ENCODE measurements around the gene MYRF.
A peak's percentile ranks its signal among the peaks of the same experiment; 100 is the strongest.

Gene MYRF

DNA sequence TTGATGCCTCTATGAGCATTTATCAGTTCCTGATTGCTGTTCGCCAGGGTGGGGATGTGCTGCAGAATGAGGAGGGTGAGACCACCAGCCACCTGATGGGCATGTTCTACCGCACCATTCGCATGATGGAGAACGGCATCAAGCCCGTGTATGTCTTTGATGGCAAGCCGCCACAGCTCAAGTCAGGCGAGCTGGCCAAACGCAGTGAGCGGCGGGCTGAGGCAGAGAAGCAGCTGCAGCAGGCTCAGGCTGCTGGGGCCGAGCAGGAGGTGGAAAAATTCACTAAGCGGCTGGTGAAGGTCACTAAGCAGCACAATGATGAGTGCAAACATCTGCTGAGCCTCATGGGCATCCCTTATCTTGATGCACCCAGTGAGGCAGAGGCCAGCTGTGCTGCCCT lies 43.0 kb downstream of the MYRF start:
- DNase-seq (ENCODE audit: low read depth), result no peak

DNA sequence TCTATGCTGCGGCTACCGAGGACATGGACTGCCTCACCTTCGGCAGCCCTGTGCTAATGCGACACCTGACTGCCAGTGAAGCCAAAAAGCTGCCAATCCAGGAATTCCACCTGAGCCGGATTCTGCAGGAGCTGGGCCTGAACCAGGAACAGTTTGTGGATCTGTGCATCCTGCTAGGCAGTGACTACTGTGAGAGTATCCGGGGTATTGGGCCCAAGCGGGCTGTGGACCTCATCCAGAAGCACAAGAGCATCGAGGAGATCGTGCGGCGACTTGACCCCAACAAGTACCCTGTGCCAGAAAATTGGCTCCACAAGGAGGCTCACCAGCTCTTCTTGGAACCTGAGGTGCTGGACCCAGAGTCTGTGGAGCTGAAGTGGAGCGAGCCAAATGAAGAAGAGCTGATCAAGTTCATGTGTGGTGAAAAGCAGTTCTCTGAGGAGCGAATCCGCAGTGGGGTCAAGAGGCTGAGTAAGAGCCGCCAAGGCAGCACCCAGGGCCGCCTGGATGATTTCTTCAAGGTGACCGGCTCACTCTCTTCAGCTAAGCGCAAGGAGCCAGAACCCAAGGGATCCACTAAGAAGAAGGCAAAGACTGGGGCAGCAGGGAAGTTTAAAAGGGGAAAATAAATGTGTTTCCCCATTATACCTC lies 43.6 kb downstream of the MYRF start:
- no peak for DNase-seq (ENCODE audit: low read depth)

DNA sequence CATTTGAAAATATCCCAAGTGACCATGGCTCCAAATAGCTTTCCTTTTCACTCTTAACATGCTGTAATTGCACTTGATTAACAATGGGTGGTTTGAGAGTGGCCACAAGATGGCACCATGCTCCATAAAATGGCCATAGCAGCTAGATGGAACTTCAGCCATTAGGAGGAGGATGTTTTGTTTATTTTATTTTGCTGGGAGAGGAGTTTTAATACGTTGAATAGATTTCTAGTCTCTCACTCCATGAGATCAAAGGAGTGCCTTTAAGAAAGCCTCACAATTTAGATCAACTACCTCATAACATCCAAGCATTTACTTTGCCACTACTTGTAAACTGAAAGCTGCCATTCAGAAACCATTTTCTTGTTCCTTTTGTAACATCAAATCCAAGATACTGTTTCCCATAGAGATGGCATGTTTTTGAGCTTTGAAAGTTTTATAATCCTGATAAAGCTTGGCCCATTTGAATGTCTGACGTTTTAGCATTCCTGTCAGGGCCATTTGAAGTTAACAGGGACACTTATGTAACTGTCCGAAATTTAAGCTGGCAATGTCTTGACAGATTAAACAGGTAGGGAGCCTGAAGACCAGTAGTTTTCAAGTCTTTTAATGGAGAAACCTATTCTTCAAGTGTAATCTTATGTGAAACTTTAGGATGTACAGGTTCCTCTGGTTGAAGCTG lies 45.0 kb downstream of the MYRF start:
- peak; percentile 47 for DNase-seq (ENCODE audit: low read depth)

DNA sequence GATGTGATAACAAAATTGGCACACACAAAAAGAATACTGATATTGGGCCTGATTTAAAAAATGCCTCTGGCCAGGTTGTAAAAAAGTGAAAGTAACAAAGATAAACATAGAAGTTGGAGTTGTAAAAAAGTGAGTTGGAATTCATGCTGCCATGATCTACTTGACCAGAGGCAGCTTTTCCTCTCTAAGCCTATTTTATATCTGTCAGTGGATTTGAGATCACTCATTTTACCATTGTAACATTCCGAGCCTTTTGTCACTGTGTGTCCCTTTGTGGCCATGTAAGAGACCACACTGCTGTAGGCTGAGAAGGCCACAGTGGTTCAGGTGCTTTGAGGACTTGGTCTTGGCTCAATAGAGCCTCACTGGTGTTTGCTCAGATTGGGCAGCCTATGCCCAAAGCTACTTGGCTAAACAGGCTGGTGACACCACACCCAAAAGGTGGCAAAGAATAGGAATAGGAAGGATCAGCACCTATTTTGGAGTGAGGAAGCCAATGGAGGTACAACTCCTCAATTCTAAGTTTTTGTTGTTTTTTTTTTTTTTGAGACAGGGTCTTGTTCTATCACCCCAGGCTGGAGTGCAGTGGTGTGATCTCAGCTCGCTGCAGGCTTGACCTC lies 47.3 kb downstream of the MYRF start:
- no peak for DNase-seq (ENCODE audit: low read depth)

DNA sequence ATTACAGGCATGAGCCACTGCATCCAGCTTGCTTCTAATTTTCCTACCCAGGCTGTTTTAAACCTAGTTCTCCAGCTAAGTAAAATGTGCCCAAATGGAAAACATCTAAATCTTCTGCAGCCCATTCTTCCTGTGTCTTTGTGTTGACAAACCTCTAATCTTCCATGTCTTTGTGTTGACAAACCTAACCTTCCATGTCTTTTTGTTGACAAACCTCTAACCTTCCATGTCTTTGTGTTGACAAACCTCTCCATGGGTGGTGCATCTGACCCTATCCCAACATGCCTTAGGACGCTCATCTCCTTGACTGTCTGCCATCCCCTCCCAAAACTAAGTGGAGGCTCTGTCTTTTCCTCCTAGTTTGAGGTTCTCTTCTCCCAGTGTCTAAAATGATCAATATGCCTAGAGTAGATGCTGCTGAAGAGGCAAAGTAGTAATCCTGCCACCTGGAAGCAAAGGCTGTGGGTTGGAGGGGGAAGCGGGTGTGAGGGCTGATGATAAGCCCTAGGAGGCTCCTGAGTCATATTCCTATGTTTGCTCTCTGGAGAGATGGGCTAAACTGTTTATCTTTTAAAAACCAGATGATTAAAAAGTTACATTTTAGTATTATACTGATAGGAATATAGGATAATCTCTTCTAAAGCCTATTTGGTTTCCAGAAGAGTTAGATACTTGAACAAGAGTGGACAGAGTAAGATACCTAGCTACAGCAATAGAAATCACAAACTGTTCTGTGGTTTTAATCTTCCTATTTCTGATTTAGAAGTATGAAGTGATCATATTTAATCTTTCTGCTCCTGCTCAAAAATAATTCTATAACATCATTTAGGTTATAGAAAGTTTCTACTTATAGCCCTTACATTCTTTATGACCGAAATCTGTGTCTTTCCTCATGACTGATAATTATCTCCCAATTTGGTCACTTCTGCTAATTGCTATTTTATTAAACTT lies 48.2 kb downstream of the MYRF start:
- DNase-seq (ENCODE audit: low read depth), result no peak

DNA sequence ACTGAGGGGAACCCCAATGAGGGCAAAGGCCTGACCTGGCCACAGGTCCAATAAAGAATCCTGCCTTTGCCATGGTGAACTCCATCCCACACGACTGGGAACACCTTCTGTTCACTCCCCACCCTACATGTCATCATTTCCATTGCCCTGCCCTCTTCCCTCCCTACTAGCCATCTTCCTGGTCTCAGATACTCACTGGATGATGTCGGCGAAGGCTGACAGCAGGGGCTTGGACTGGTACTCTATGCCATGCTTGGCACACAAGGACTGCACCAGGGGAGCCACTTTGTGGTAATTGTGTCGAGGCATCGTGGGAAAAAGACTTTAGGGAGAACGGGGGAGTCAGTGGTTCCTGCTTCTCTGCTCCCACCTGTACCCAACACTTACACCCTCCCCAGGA lies 50.2 kb downstream of the MYRF start:
- DNase-seq (ENCODE audit: low read depth), result no peak

DNA sequence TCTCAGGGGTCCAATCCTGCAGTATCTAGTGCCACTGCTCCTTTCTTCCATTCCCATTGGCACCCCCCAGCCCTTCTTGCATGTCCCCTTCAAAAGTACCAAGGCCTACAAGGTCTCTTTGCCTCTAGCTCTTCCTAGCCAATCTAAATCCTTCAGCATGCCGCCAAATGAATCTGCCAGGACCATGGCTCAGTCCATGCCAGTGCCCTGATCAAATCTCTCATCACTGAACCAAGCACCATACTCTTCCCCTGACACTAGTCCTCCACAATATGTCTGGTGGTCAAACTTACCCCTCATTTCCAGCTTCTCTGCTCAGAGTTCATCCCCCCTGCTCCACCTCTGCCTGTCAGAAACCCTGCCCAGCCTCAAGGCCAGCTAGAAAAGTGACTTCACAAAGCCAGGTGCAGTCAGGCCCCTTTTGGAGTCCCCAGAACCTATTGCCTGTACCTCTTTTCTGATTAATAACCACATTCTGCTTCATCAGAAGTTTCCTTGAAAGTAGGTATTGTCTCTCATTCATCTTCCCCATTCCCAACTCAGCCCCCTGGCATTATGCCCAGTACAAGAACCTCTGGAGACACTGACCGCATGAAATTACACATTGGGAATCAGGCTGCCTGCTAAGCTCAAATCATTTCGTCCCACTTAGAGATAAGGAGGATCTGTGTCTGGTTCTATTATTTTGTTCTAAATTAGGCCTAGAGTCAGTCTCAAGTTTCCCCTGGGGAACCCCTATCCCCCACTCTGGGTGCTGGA lies 51.6 kb downstream of the MYRF start:
- no peak for DNase-seq (ENCODE audit: low read depth)

DNA sequence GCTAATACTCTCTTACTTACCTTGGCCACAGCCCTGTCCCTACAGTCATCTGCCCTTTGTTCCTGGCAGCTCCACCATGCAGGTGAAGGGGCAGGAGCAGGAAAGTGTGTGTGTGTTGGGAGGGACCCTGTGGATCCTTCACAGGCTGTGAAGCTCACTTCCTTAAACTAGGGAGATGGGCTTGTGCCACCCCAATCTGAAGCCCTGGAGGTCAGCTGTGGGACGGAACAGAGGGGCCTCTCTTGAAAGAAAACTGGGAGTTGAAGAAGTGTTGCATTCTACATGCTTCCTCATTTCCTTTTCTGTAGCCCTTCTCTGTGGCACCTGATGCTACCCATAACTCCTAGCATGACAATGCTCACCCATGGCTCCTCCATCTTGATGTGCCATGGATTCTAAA lies 52.7 kb downstream of the MYRF start:
- DNase-seq (ENCODE audit: low read depth), result no peak

DNA sequence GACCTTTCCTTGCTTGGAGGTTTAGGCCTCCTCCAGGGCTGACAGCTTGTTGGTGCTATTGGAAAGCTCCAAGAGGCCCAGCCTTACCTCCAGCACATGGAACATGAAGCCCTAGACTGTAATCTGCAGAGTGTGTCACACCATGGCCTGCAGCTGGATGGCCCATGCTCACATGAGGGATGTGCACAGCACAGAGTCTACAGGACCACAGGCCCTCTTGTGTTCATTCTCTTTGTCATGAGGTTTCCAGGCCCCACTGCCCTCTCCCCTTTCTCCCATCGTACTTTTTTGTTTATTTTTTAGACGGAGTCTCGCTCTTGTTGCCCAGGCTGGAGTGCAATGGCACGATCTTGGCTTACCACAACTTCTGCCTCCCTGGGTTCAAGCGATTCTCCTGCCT lies 54.3 kb downstream of the MYRF start:
- no peak for DNase-seq (ENCODE audit: low read depth)

DNA sequence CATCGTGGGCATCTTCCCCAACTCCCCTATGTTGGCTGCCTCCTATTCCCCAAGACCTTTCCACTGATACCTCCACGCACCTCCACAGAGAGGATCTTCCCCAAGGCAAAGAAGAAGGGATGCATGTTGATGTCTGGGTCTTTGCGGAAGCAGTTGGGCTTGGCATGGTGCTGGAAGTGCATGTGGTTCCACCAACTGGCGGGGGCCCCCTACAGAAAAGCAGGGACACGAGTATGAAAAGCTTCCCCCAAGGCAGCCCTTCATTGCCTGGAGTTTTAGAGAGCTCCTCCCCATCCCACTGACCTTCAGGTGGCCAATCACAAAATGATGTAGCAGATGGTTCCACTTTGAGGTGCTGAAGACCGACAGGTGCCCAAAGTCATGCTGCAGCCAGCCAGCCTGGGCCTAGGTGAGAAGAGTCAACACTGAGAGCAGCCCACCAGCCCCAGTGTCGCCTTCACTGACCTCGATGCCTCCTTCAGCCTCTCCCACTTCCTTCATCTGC lies 58.3 kb downstream of the MYRF start:
- no peak for DNase-seq (ENCODE audit: low read depth)

DNA sequence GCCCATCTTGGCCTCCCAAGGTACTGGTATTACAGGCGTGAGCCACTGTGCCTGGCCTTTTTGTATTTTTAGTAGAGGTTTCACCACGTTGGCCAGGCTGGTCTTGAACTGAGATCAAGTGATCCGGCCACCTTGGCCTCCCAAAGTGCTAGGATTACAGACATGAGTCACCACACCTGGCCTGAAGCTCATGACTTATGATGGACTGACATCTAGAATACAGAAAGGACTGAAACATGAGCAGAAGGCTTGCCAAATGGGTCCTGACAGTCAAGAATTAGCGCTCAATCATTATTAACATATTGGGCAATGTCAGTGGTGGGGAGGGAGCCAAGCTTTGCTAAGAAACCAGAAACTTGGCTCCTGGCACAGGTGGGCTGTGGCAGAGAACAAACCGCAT lies 59.4 kb downstream of the MYRF start:
- no peak for DNase-seq (ENCODE audit: low read depth)

DNA sequence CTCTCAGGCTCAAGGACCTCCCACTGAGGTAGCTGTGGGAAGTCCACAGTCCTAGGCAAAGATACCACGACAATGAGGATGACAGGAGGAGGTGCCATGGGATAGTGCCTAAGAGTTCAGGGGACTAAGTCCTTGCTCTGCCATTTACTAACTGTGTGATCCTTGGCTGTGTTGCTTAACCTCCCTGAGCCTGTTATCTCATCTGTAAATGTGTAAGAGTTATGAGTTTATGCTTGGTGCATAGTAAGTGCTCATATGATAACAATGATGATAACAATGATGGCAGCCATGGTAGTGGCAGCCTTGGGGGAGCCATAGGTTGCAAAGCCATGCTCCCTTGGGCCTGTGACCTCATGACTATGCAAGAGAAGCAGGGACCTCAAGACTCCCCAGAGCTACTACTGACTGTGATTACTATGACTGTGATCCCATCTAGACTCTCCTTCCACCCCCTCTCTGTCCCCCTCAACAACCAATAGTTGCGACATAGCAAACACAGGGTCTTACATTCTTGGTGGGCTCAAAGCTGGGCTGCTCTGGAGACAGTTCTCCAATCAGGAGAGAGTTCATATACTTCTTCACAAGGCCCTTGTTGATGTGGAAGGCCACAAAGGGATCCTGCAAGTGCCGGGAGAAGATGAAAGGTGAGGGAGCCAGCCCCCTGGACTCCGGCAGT lies 60.4 kb downstream of the MYRF start:
- DNase-seq (ENCODE audit: low read depth), result no peak

DNA sequence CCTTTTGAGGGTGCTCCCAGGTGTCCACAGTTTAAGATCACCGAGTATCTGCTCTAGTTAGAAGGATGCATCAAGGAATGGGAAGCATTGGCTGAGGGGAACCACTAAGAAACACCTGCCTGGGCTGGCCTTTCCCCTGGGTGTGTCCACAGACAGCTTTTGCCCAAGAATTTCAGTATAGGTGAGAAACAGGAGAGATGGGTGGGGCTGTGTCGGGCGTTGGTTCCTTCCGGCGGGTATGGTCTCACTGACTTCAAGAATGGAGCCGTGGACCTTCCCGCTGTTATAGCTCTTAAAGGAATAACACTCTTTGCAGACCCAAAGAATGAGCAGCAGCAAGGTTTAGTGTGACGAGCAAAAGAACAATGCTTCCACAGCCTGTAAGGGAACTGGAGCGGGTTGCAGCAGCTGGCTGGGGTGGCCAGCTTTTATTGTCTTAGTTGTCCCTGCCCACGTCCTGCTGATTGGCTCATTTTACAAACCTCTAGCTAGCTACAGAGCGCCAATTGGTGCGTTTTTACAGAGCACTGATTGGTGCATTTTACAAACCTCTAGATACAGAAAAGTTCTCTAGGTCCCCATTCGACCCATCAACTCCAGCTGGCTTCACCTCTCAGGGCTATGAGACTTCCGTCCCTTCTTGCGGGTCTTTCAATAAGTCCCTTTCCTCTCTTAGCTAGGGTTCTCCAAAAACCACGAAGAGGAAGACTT lies 62.0 kb downstream of the MYRF start:
- DNase-seq (ENCODE audit: low read depth), result no peak

DNA sequence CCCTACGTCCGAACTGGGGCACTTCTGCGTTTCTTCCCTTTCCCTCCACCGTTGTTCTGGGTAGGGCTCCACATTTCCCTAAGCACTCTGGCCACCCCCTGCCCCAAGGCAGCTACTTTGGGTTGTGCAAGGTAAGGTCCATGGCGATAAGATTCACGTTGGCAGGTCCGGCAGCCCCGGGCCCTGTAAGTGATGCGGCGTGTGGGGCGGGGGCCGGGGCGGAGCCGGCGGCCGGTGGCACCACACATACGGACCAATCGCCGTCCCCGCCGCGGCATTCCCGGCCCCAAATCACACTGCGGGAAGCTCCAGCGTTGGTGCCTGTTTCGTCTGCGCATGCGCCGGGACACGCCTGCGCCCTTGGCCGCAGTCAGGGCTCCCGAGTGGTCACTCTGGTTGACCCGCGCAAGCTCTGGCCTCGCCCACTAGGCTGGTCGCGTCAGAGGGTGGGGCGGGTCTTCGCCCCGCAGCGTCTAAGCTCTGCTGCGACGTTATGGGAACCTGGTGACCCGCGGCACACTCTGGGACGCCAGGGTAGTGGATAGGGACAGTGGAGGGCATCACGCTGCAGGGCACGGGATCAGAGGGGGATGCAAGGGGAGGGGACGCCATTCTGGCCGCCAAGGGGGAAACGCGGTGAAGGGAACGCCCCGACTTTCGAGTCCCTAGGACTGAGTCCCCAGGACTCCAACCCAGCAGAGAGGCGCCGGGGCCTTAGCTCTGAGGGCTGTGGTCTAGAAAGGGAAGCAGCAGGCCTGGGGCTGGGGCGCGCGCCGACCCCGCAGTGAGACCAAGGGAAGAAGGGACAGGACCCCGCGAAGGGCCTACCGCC lies 62.7 kb downstream of the MYRF start:
- no peak for DNase-seq (ENCODE audit: low read depth)

DNA sequence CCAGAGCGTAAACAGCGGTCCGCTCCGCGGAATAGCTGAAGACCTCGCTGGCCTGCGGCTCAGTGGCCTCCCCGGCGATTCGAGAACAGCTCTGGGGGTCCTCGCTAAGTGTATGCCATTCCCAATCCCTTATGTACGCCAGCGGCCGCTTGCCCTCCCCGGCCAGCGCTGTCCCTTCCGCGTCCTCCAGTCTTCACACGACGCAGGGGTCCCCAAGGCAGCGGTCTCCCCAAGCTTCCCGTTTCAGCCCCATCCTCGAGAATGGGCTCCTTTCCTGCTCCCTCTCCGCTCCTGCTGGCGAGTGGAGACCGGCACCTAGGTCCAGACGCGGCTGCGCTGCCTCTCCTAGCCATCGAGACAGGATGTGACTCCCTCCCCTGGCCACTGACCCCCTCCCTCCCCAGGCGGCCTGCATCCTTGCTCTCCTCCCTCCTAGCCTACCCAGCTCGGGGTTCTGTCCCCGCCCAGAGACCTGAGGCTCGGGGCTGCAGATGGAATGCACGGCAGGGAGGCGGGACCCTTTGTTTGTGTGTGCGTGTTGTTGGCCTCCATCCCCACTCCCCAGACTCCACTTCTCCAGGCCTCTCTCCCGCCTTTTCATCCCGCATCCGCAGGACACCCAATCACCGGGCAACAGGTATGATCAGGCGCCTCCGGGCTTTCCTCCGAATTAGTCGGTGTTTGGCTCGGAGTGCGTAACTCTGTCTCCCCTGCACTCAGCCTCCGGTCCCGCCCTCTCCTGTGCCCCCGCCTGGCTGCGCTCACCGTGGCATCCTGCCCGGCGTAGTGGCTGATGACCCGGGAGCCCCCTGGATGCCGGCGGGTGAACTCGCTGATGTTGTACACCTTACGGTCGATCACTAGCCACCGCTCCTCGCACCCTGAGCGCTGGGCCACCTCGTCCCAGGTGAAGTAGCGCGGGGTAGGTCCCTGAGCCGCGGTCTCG lies 63.6 kb downstream of the MYRF start:
- DNase-seq (ENCODE audit: low read depth), result peak; percentile 46

DNA sequence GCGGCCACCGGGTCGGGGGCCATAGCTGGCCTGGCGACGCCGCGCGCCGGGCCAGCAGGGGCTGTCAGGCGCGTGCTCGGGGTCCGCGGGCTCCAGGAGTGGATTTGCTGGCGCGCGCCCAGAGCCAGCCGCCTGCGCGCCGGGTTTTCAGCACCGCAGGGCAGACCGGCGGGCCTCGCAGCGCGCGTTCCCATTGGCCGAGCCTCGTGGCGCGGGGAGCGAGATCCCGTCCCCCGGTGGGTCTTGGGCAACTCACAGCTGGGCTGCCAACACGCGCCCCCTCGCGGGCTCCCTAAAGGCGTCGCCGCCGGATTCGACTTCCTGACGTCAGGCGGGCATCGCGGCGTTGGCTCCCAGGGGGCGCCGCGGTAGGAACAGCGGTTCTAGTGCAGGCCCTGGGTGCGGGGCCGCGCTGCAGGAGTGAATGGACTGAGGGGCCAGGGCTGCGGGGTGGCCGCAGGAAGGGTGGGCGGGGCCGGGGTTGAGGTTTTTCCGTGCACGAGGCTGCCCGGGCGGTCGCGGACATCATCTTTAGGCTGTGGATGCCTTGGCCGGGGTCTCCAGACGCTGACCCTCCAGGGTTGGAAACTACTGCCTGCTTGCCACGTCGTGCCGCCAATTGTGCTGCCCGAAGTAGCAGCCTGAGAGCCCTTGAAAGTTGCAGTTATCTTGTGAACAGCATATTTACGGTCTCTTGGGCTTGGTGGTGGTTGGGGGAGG lies 64.5 kb downstream of the MYRF start, which contains the start of gene FADS1:
FADS1 (minus strand) TSS at position 268 of the 720 bp plus-strand sequence; CDS start at position 194, 74 bp downstream.
- peak; percentile 69 for DNase-seq (ENCODE audit: low read depth)

DNA sequence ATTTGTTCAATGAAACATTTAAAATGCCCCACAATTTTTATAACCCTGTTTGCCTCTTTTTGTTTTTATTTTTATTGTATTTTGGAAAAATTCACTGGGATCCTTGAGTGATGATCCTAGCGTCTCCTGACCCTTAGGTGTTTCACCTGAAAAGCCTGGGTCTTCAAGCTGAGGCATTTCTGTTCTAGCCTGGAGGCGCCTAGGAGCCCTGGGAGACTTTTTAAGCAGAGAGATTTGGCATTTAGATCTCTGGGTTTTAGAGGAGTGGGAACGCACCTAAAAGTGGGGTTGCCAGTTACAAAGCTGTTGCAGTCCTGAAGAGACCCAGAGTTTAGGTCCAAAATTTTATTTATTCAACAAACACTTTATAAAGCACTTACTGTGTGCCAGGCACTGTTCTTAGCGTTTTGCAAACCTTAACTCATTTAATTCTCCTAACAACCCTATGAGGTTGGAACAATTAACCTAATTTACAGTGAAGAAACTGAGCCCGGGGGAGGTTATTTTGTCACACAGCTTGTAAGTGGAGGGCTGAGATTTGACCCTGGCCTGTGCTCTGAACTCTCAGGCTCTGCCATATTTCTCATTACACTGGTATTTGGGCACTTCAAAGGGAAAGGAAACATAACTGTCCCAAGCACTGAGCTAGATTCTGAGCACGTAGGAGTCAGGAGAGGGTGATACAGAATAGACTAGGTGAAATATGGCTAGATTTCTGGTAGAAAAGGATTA lies 65.2 kb downstream of the MYRF start:
- DNase-seq (ENCODE audit: low read depth), result no peak

Measured in activated T-helper 9 cell treated with anti-CD3 and anti-CD28 coated beads, Interleukin-2, amount 50 U/mL, for 16 hours (primary cell).